Activated CD8-positive, alpha-beta T cell treated with anti-CD3 and anti-CD28 coated beads for 36 hours (primary cell): ENCODE results near the gene NWD2. TPM values are rescaled to one million over a fixed set of nuclear protein-coding genes. Genes with fewer than 3 reads are reported as not detected.

Experiments
- ATAC-seq: fragments of 200-7000 bp; cut with Tn5 transposase; one replicate; pipeline ENCODE4 v1.10.0; 2021; ENCODE audit warnings: mild to moderate bottlenecking, moderate library complexity
- CTCF ChIA-PET: fragments of 350-600 bp; sonication (Branson Sonifier 250); formaldehyde crosslinking; loops from one replicate; lab custom pipeline; 2021; ENCODE audit warnings: antibody characterized with exemption; lab: Charles Lee
- POLR2A ChIA-PET: fragments of 350-600 bp; sonication (Branson Sonifier 250); formaldehyde crosslinking; loops from one replicate; lab custom pipeline; 2021; ENCODE audit warnings: antibody characterized with exemption; lab: Charles Lee
- DNase-seq: peaks from one replicate; pipeline ENCODE4 v3.0.0-alpha.2; 2020
- H3K27ac Mint-ChIP-seq: one replicate; pipeline ENCODE4 v1.8.0; 2021; ENCODE audit warnings: mild to moderate bottlenecking, mixed read lengths
- H3K27me3 Mint-ChIP-seq: one replicate; pipeline ENCODE4 v1.8.0; 2021; ENCODE audit warnings: mixed read lengths
- H3K36me3 Mint-ChIP-seq: one replicate; pipeline ENCODE4 v1.8.0; 2021; ENCODE audit warnings: low read depth, mixed read lengths
- H3K4me1 Mint-ChIP-seq: one replicate; pipeline ENCODE4 v1.8.0; 2021; ENCODE audit warnings: low read depth, mixed read lengths
- H3K4me3 Mint-ChIP-seq: one replicate; pipeline ENCODE4 v1.8.0; 2021; ENCODE audit warnings: mild to moderate bottlenecking, moderate library complexity, mixed read lengths
- H3K9me3 Mint-ChIP-seq: one replicate; pipeline ENCODE4 v1.8.0; 2021; ENCODE audit warnings: mixed read lengths
- CTCF ChIP-seq: fragments of 200-600 bp; IDR thresholded peaks from one replicate; pipeline ENCODE4 v1.8.0; 2022; ENCODE audit warnings: antibody characterized with exemption, mild to moderate bottlenecking
- intact Hi-C: fragments of 100-400 bp; cut with micrococcal nuclease; formaldehyde crosslinking; loops from one replicate; pipeline ENCODE4 v1.10.0; 2022
- total RNA-seq, 2 experiments: library from RNA; stranded (reverse); gene quantifications; one replicate each; pipeline ENCODE4 v1.2.3, GENCODE V29; 2021

NWD2 gene
- total RNA-seq, 2 experiments from 2014 or later: not detected

- intact Hi-C loops: no loop called here
- Mint-ChIP-seq H3K27ac (no peak overlapping the region), H3K9me3 (no peaks in the 10 kb centered on the region), H3K36me3 (no peaks in the 10 kb centered on the region), H3K4me1 (no peaks in the 10 kb centered on the region), H3K27me3 (peaks cover 18% of the 10 kb centered on the region), H3K4me3 (no peak overlapping the region)
- no peak for ATAC-seq
- ChIA-PET POLR2A (interaction anchor here (0.6 kb wide), 1 partner anchor 157 kb away, joined by 4 read pairs; no protein-coding TSS in a partner anchor), CTCF (interaction anchor here (0.7 to 1.9 kb wide), 2 partner anchors 17 to 48 kb away, joined by 3 to 7 read pairs; a partner anchor contains a TSS)
- TF ChIP-seq CTCF: no peak
- DNase-seq: no peak
Observed at GRCh38 chr4:37436546-37436945, 192.0 kb downstream of the NWD2 start.

DNA sequence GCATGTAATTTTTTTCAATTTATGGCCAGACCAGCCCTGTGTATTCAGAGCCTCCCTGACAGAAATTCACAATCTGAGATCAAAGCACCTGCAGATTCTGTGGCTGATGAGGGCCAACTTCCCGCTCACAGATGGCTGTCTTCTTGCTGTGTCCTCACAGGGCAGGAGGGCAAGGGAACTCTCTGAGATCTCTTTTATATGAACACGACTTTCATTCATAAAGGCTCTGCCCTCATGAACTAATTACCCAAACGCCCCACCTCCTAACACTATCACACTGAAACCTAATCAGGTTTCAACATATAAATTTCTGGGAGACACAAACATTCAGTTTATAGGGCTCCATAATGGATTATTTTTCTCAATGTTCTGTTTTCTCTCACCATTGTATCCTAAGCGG, 192.6 kb downstream of the NWD2 start:
- intact Hi-C loops: no loop called here
- Mint-ChIP-seq H3K27ac (no peak overlapping the region), H3K4me1 (no peaks in the 10 kb centered on the region), H3K9me3 (no peaks in the 10 kb centered on the region), H3K27me3 (peaks cover 15% of the 10 kb centered on the region), H3K36me3 (no peaks in the 10 kb centered on the region), H3K4me3 (no peak overlapping the region)
- TF ChIP-seq CTCF: no peak
- ChIA-PET CTCF (interaction anchor here (1.9 kb wide), 1 partner anchor 16 kb away, joined by 7 read pairs; a partner anchor contains a TSS), POLR2A (interaction anchor here (0.6 kb wide), 1 partner anchor 156 kb away, joined by 4 read pairs; no protein-coding TSS in a partner anchor)
- ATAC-seq: no peak
- DNase-seq: no peak

DNA sequence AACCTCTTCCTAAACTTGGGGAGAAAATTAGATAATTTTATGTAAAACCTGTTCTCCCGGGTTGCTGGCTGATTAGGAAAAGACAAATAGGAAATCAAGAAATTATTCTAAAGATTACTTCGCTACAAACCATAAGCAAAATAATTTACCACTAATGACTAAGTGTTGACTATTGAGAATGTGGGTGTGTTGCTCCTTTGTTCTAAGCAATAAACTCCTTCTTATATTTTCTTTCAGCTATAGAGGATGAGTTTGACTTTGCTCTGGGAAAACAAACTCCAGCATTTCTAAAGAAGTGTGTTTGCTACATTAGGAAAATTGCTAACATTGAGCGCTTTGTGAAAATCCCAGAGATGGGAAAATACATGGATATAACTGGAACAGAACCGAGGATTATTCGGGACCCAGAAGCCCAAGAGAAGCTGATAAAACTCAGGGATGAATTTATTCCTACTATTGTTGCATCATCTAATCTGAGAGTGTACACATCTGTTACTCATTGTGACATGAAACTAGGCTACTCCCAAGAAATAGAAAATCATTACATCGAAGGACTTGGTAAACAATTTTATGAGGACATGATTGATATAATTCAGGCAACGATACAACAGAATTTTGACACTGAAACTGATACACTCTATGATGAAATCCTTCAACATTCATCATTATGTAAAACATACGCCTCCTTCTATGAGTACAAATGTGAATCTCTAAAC, 194.2 kb downstream of the NWD2 start:
- H3K27ac Mint-ChIP-seq: no peak overlapping the region
- H3K27me3 Mint-ChIP-seq: peaks cover 16% of the 10 kb centered on the region
- no peaks in the 10 kb centered on the region for H3K36me3 Mint-ChIP-seq
- no peak overlapping the region for H3K4me3 Mint-ChIP-seq
- no peak for TF ChIP-seq CTCF
- H3K4me1 Mint-ChIP-seq: no peaks in the 10 kb centered on the region
- ChIA-PET POLR2A (no interaction called here), CTCF (interaction anchor here (7.8 kb wide), 1 partner anchor 14 kb away, joined by 47 read pairs; a partner anchor contains a TSS)
- ATAC-seq (no peak), DNase-seq (no peak)
- intact Hi-C loops: no loop called here
- H3K9me3 Mint-ChIP-seq: no peaks in the 10 kb centered on the region

GRCh38 chr4:37439809-37440474, 195.4 kb downstream of the NWD2 start:
- CTCF ChIA-PET: interaction anchor here (7.8 kb wide), 1 partner anchor 13 kb away, joined by 47 read pairs; a partner anchor contains a TSS
- intact Hi-C loops: no loop called here
- Mint-ChIP-seq H3K36me3 (no peaks in the 10 kb centered on the region), H3K27me3 (peaks cover 17% of the 10 kb centered on the region), H3K4me3 (no peak overlapping the region), H3K9me3 (no peaks in the 10 kb centered on the region), H3K4me1 (no peaks in the 10 kb centered on the region), H3K27ac (no peak overlapping the region)
- POLR2A ChIA-PET: no interaction called here
- ATAC-seq (no peak), DNase-seq (no peak)
- TF ChIP-seq CTCF: no peak

GRCh38 chr4:37440501-37440900, 196.0 kb downstream of the NWD2 start:
- ATAC-seq (no peak), DNase-seq (no peak)
- Mint-ChIP-seq H3K27me3 (peaks cover 20% of the 10 kb centered on the region), H3K36me3 (no peaks in the 10 kb centered on the region), H3K4me1 (no peaks in the 10 kb centered on the region), H3K27ac (no peak overlapping the region), H3K9me3 (no peaks in the 10 kb centered on the region), H3K4me3 (no peak overlapping the region)
- intact Hi-C loops: no loop called here
- TF ChIP-seq CTCF: no peak
- POLR2A ChIA-PET: no interaction called here
- CTCF ChIA-PET: interaction anchor here (7.8 kb wide), 1 partner anchor 12 kb away, joined by 47 read pairs; a partner anchor contains a TSS
